SK-N-SH (cell line): ENCODE results near the gene PAX2. TPM values are rescaled to one million over a fixed set of nuclear protein-coding genes. Genes with fewer than 3 reads are reported as not detected.
A peak's percentile ranks its signal among the peaks of the same experiment; 100 is the strongest.

Experiments
- CTCF ChIA-PET: fragments of 300-600, 350-600 bp; formaldehyde crosslinking; extraction: SDS; loops from one replicate; lab custom pipeline; 2021; lab: Yijun Ruan, JAX
- POLR2A ChIA-PET: fragments of 350-600 bp; sonication (Branson Sonifier 250); formaldehyde crosslinking; extraction: SDS; loops from one replicate; lab custom pipeline; 2020; ENCODE audit warnings: antibody characterized with exemption, inconsistent platforms; lab: Yijun Ruan, JAX
- DNase-seq: peaks from one replicate; pipeline ENCODE4 v3.0.0; 2012
- H2AFZ ChIP-seq: fragments of 200-600 bp; sonication (generic); 2 replicates; pipeline ENCODE4 v1.8.1; 2016; ENCODE audit warnings: antibody characterized with exemption, mild to moderate bottlenecking, low read depth
- H3F3A ChIP-seq: fragments of 200-600 bp; sonication (generic); replicated peaks from 2 replicates; pipeline ENCODE3; 2016; ENCODE audit warnings: antibody characterized with exemption, mild to moderate bottlenecking; ENCODE audit not compliant: insufficient read depth
- H3K27ac ChIP-seq, 2 experiments: fragments of 200-500 bp in 1 of 2; fragments of 200-600 bp in 1 of 2; sonication (Bioruptor generic) in 1 of 2; sonication (generic), shearing (Covaris generic) in 1 of 2; 2 replicates each; pipeline versions ENCODE4 v1.5.1 to v1.6.1; 2014 to 2016; ENCODE audit warnings: low read depth in 2 of 2, inconsistent platforms in 1 of 2, low read length in 1 of 2, mild to moderate bottlenecking in 1 of 2, mixed read lengths in 1 of 2
- H3K27me3 ChIP-seq: fragments of 200-600 bp; sonication (generic), shearing (Covaris generic); 2 replicates; pipeline ENCODE4 v1.6.1; 2016; ENCODE audit warnings: mixed run types; ENCODE audit not compliant: insufficient read depth
- H3K36me3 ChIP-seq, 2 experiments: fragments of 200-500 bp in 1 of 2; fragments of 200-600 bp in 1 of 2; sonication (Bioruptor generic) in 1 of 2; sonication (generic) in 1 of 2; replicated peaks in 1 of 2; 2 replicates each; pipeline versions ENCODE3 to v1.5.1; 2014 to 2016; ENCODE audit warnings: low read length in 1 of 2, mild to moderate bottlenecking in 1 of 2; ENCODE audit not compliant: insufficient read depth in 2 of 2, control insufficient read depth in 1 of 2
- H3K4me1 ChIP-seq, 2 experiments: fragments of 200-500 bp in 1 of 2; fragments of 200-600 bp in 1 of 2; sonication (Bioruptor generic) in 1 of 2; sonication (generic), shearing (Covaris generic) in 1 of 2; 2 replicates each; pipeline versions ENCODE4 v1.5.1 to v1.6.1; 2014 to 2016; ENCODE audit warnings: low read depth in 1 of 2, low read length in 1 of 2, mixed run types in 1 of 2; ENCODE audit not compliant: insufficient read depth in 2 of 2, control insufficient read depth in 1 of 2
- H3K4me2 ChIP-seq: fragments of 200-600 bp; sonication (generic), shearing (Covaris generic); 2 replicates; pipeline ENCODE4 v1.6.1; 2017; ENCODE audit warnings: mixed run types
- H3K4me3 ChIP-seq, 2 experiments: fragments of 200-500 bp in 1 of 2; fragments of 200-600 bp in 1 of 2; sonication (Bioruptor generic) in 1 of 2; sonication (generic), shearing (Covaris generic) in 1 of 2; 2 replicates each; pipeline versions ENCODE4 v1.5.1 to v1.8.1; 2014 to 2016; ENCODE audit warnings: low read depth in 2 of 2, inconsistent platforms in 1 of 2, low read length in 1 of 2, mild to moderate bottlenecking in 1 of 2, mixed read lengths in 1 of 2, moderate library complexity in 1 of 2
- H3K79me2 ChIP-seq: fragments of 200-600 bp; sonication (generic); 2 replicates; pipeline ENCODE4 v1.8.1; 2017; ENCODE audit warnings: mild to moderate bottlenecking; ENCODE audit not compliant: insufficient read depth
- H3K9ac ChIP-seq: fragments of 200-600 bp; sonication (generic); 2 replicates; pipeline ENCODE4 v1.6.1; 2017; ENCODE audit warnings: mixed run types
- H3K9me2 ChIP-seq: fragments of 200-600 bp; sonication (generic); 2 replicates; pipeline ENCODE4 v1.6.1; 2017; ENCODE audit warnings: mixed run types
- H3K9me3 ChIP-seq: fragments of 200-600 bp; sonication (generic); 2 replicates; pipeline ENCODE4 v1.6.1; 2017; ENCODE audit warnings: mixed run types, mild to moderate bottlenecking, moderate library complexity
- H4K20me1 ChIP-seq: fragments of 200-600 bp; sonication (generic); 2 replicates; pipeline ENCODE4 v1.6.1; 2017; ENCODE audit warnings: mild to moderate bottlenecking, mixed run types; ENCODE audit not compliant: insufficient read depth
- EZH2phosphoT487 ChIP-seq: fragments of 200-600 bp; sonication (generic); IDR thresholded peaks from 2 replicates; pipeline ENCODE4 v1.6.1; 2017; ENCODE audit warnings: low read depth, mixed run types, mild to moderate bottlenecking, antibody characterized with exemption, moderate library complexity, borderline replicate concordance
- GATA2 ChIP-seq: sonication (generic); formaldehyde crosslinking; IDR thresholded peaks from 2 replicates; pipeline ENCODE4 v1.5.0; 2020; ENCODE audit warnings: mild to moderate bottlenecking, missing genetic modification reagents
- TAF1 ChIP-seq: IDR thresholded peaks from 2 replicates; pipeline ENCODE4 v1.6.1; 2012; ENCODE audit warnings: low read depth, mild to moderate bottlenecking, low read length, moderate library complexity, borderline replicate concordance
- WGBS: methylation state at CpG from one replicate; pipeline ENCODE4 v1.1.6; 2017; ENCODE audit warnings: low lambda C conversion rate; 5-methylcytosine and 5-hydroxymethylcytosine counted together
- polyA plus RNA-seq, 3 experiments: library from polyadenylated mRNA; depleted of rRNA; stranded (reverse); fragments of >200 nt; gene quantifications; 2 replicates each; pipeline ENCODE4 v1.2.3, GENCODE V29; 2012
- TF ChIP-seq, protein P1 (sequence below): IDR thresholded peaks from 2 replicates; pipeline ENCODE4 v1.4.0; 2012; ENCODE audit warnings: low read depth, borderline replicate concordance
- TF ChIP-seq, protein P2 (sequence below): fragments of 200-600 bp; sonication (generic); IDR thresholded peaks from 2 replicates; pipeline ENCODE4 v1.6.1; 2017; ENCODE audit warnings: antibody characterized with exemption, mild to moderate bottlenecking, moderate library complexity
- TF ChIP-seq, protein P3 (sequence below): IDR thresholded peaks from 2 replicates; pipeline ENCODE4 v1.6.1; 2012; ENCODE audit warnings: mild to moderate bottlenecking, low read depth, low read length, moderate library complexity
- TF ChIP-seq, protein P4 (sequence below): fragments of 150-350 bp; IDR thresholded peaks from 2 replicates; pipeline ENCODE4 v1.6.1; 2017; ENCODE audit warnings: antibody characterized with exemption, low read length, low read depth, borderline replicate concordance

Gene PAX2
- polyA plus RNA-seq, 1 of the 3 experiments (the other 2 are of a cell fraction), result not detected

DNA sequence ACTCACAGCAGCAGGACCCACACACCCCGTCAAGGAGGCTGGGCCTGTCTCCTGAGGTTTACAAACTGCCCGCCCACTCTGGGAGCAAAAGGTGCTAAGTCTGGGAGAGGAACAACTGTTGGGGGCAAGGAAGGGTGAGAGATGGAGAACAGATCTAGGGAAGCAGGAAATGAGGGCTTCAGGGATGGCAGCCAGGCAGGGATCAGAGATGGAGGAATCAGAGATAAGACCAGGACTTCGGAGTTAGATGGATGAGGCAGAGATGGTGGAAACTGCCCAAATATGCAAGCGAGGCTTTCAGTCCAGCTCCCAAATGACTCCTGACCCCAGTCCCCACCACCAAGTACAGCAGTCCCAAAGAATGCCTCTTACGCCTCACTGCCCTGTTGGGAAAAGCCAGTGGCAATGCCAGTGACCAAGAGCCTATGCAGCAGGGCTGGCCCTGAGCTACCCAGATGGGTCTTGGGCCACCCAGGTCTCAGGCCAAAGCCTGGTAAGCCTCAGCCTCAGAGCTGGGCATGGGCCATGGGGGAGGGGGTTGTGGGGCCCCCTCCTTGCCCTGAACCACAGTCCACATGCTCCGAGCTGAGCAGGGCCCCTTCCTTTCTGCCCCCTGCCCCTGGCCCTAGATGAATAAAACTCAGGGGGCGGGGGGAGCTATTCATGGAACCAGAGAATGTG is 127.9 kb downstream of the PAX2 start:
- Histone ChIP-seq H3F3A (no peaks in the 10 kb centered on the region), H3K79me2 (no peaks in the 10 kb centered on the region), H3K36me3 (no peaks in the 10 kb centered on the region), H3K4me2 (no peak overlapping the region), H3K27ac (0 out of 4 replicates have a peak overlapping the region, but pooled peaks of 1 of the 2 experiments have one; percentile 7), H3K27me3 (no peaks in the 10 kb centered on the region), H3K9me2 (no peaks in the 10 kb centered on the region), H3K4me3 (no peak overlapping the region), H4K20me1 (no peaks in the 10 kb centered on the region), H2AFZ (peak overlapping the region; percentile 24; the same call in 1 of the 2 replicates), H3K4me1 (peaks cover 0 to 2% of the 10 kb centered on the region in 2 experiments; a peak in 2 of 4 replicates), H3K9me3 (no peaks in the 10 kb centered on the region), H3K9ac (no peak overlapping the region)
- CTCF ChIA-PET, result interaction anchor here (0.8 to 15.7 kb wide), 13 partner anchors 8 to 439 kb away, joined by 3 to 267 read pairs (median 13); partner anchors contain the start of gene PAX2
- POLR2A ChIA-PET, result interaction anchor here (0.6 kb wide), 1 partner anchor 111 kb away, joined by 3 read pairs; no protein-coding TSS in a partner anchor
- no peak for DNase-seq
- WGBS, result 71% methylated on average over 4 of the region's 7 CpGs
- TF ChIP-seq GATA2 (CRISPR knock-in tag) (no peak), EZH2phosphoT487 (no peak), TAF1 (no peak)
- TF ChIP-seq, protein P1, sequence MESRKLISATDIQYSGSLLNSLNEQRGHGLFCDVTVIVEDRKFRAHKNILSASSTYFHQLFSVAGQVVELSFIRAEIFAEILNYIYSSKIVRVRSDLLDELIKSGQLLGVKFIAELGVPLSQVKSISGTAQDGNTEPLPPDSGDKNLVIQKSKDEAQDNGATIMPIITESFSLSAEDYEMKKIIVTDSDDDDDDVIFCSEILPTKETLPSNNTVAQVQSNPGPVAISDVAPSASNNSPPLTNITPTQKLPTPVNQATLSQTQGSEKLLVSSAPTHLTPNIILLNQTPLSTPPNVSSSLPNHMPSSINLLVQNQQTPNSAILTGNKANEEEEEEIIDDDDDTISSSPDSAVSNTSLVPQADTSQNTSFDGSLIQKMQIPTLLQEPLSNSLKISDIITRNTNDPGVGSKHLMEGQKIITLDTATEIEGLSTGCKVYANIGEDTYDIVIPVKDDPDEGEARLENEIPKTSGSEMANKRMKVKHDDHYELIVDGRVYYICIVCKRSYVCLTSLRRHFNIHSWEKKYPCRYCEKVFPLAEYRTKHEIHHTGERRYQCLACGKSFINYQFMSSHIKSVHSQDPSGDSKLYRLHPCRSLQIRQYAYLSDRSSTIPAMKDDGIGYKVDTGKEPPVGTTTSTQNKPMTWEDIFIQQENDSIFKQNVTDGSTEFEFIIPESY, result no peak
- TF ChIP-seq, protein P2, sequence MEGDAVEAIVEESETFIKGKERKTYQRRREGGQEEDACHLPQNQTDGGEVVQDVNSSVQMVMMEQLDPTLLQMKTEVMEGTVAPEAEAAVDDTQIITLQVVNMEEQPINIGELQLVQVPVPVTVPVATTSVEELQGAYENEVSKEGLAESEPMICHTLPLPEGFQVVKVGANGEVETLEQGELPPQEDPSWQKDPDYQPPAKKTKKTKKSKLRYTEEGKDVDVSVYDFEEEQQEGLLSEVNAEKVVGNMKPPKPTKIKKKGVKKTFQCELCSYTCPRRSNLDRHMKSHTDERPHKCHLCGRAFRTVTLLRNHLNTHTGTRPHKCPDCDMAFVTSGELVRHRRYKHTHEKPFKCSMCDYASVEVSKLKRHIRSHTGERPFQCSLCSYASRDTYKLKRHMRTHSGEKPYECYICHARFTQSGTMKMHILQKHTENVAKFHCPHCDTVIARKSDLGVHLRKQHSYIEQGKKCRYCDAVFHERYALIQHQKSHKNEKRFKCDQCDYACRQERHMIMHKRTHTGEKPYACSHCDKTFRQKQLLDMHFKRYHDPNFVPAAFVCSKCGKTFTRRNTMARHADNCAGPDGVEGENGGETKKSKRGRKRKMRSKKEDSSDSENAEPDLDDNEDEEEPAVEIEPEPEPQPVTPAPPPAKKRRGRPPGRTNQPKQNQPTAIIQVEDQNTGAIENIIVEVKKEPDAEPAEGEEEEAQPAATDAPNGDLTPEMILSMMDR, result no peak
- TF ChIP-seq, protein P3, sequence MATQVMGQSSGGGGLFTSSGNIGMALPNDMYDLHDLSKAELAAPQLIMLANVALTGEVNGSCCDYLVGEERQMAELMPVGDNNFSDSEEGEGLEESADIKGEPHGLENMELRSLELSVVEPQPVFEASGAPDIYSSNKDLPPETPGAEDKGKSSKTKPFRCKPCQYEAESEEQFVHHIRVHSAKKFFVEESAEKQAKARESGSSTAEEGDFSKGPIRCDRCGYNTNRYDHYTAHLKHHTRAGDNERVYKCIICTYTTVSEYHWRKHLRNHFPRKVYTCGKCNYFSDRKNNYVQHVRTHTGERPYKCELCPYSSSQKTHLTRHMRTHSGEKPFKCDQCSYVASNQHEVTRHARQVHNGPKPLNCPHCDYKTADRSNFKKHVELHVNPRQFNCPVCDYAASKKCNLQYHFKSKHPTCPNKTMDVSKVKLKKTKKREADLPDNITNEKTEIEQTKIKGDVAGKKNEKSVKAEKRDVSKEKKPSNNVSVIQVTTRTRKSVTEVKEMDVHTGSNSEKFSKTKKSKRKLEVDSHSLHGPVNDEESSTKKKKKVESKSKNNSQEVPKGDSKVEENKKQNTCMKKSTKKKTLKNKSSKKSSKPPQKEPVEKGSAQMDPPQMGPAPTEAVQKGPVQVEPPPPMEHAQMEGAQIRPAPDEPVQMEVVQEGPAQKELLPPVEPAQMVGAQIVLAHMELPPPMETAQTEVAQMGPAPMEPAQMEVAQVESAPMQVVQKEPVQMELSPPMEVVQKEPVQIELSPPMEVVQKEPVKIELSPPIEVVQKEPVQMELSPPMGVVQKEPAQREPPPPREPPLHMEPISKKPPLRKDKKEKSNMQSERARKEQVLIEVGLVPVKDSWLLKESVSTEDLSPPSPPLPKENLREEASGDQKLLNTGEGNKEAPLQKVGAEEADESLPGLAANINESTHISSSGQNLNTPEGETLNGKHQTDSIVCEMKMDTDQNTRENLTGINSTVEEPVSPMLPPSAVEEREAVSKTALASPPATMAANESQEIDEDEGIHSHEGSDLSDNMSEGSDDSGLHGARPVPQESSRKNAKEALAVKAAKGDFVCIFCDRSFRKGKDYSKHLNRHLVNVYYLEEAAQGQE, result no peak
- TF ChIP-seq, protein P4, sequence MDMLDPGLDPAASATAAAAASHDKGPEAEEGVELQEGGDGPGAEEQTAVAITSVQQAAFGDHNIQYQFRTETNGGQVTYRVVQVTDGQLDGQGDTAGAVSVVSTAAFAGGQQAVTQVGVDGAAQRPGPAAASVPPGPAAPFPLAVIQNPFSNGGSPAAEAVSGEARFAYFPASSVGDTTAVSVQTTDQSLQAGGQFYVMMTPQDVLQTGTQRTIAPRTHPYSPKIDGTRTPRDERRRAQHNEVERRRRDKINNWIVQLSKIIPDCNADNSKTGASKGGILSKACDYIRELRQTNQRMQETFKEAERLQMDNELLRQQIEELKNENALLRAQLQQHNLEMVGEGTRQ, result no peak
